HepG2 (cell line): ENCODE data around the gene ARID1A. TPM values are rescaled to one million over a fixed set of nuclear protein-coding genes. Genes with fewer than 3 reads are reported as not detected.

Experiments used
- FUBP1 ChIP-seq: sonication (generic); formaldehyde crosslinking; IDR thresholded peaks from 2 replicates; pipeline ENCODE4 v1.5.1; 2020; ENCODE audit warnings: missing genetic modification reagents, mild to moderate bottlenecking, borderline replicate concordance
- MLLT10 ChIP-seq: sonication (generic); formaldehyde crosslinking; IDR thresholded peaks from 2 replicates; pipeline ENCODE4 v1.4.0; 2020; ENCODE audit warnings: missing genetic modification reagents
- PAXIP1 ChIP-seq: sonication (generic); formaldehyde crosslinking; conservative IDR thresholded peaks from 2 replicates; pipeline ENCODE4 v1.4.0; 2020; ENCODE audit warnings: mild to moderate bottlenecking, missing genetic modification reagents, moderate library complexity
- PCBP1 ChIP-seq: fragments of 200-400 bp; formaldehyde crosslinking; IDR thresholded peaks from 2 replicates; pipeline ENCODE4 v1.6.1; 2017; ENCODE audit warnings: mild to moderate bottlenecking, low read depth, low read length, borderline replicate concordance
- SOX6 ChIP-seq, 2 experiments: fragments of 450-650 bp in 1 of 2; sonication (generic) in 1 of 2; formaldehyde crosslinking in 1 of 2; IDR thresholded peaks; 2 replicates each; pipeline versions ENCODE4 v1.4.0 to v1.6.1; 2017 to 2020; ENCODE audit warnings: antibody characterized with exemption in 1 of 2, mild to moderate bottlenecking in 1 of 2, missing genetic modification reagents in 1 of 2
- SPEN ChIP-seq: sonication (generic); formaldehyde crosslinking; IDR thresholded peaks from 2 replicates; pipeline ENCODE4 v1.5.1; 2020; ENCODE audit warnings: low read depth, mild to moderate bottlenecking, missing genetic modification reagents
- TBL1XR1 ChIP-seq: fragments of 150-350 bp; IDR thresholded peaks from 2 replicates; pipeline ENCODE4 v1.6.1; 2014; ENCODE audit warnings: borderline replicate concordance, low read length; ENCODE audit not compliant: partially characterized antibody
- ZBTB14 ChIP-seq: sonication (generic); formaldehyde crosslinking; IDR thresholded peaks from 2 replicates; pipeline ENCODE4 v1.4.0; 2020; ENCODE audit warnings: missing genetic modification reagents
- ZMAT5 ChIP-seq: sonication (generic); formaldehyde crosslinking; IDR thresholded peaks from 2 replicates; pipeline ENCODE4 v1.5.0; 2020; ENCODE audit warnings: mild to moderate bottlenecking, low read depth, missing genetic modification reagents, borderline replicate concordance
- ZNF292 ChIP-seq: sonication (generic); formaldehyde crosslinking; IDR thresholded peaks from 2 replicates; pipeline ENCODE4 v1.8.1; 2022; ENCODE audit warnings: mild to moderate bottlenecking, low read depth, missing genetic modification reagents, borderline replicate concordance
- ZNF687 ChIP-seq: sonication (generic); formaldehyde crosslinking; IDR thresholded peaks from 2 replicates; pipeline ENCODE4 v1.5.1; 2020; ENCODE audit warnings: mild to moderate bottlenecking, missing genetic modification reagents, moderate library complexity
- ZSCAN22 ChIP-seq: sonication (generic); formaldehyde crosslinking; IDR thresholded peaks from 2 replicates; pipeline ENCODE4 v1.4.0; 2020; ENCODE audit warnings: mild to moderate bottlenecking, missing genetic modification reagents
- polyA plus RNA-seq, 8 experiments: library from polyadenylated mRNA; depleted of rRNA in 3 of 8; stranded (reverse) in 7 of 8; unstranded in 1 of 8; fragments of >200 nt; fragmentation: Illumina TruSeq in 4 of 8; extraction: Trizol in 4 of 8; gene quantifications; 2 replicates each; pipeline versions ENCODE4 v1.2.1 to v1.2.3, GENCODE V29; 2011 to 2016; ENCODE audit warnings: low read depth in 4 of 8, missing spikeins in 1 of 8, mixed read lengths in 1 of 8; ENCODE audit not compliant: insufficient read depth in 1 of 8
- total RNA-seq, 5 experiments: library from RNA; depleted of rRNA; stranded (reverse); fragments of >200 nt; fragmentation: Illumina TruSeq; extraction: Trizol; gene quantifications; 2 replicates each; pipeline ENCODE4 v1.2.3, GENCODE V29; 2016; ENCODE audit warnings: low read depth in 1 of 5
- TF ChIP-seq, protein P1 (sequence below): sonication (generic); formaldehyde crosslinking; IDR thresholded peaks from 2 replicates; pipeline ENCODE4 v1.5.0; 2020; ENCODE audit warnings: mild to moderate bottlenecking, missing genetic modification reagents

Gene ARID1A
- total and polyA plus RNA-seq, 2 of the 13 experiments (the other 11 are each of a cell fraction or from before 2014, with no cell fraction given): 11.9 to 15.9 TPM

DNA sequence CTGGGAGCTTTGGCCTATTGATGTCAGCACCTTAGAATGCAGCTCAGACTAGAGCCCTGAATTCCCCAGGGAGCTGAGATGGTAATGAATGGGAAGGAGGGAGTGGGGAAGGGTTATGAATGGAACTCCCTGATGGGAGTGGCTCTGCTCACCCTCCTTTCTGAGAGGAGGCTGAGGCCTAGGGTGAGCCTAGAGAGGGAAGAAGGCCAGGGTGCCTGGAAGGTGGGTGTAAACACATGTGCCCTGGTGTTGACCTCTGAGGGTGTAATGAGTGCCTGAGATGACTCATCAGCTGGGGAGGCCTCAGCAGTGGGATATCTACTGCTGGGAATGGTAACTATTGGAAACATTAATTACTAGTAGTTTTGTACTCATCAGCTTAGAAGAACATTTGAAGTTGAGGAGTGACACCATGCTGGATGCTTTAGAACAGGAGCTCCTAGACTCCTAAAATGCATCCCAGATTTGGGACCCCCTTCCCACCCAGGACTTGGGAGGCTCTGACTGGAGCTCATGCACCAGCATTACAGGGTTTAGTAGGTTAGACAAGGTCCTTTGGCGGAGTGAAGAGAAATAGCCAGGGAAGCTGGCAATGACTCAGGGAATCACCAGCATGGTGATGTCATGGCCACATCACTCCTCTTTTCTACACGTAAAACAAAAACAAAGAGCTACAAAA, 76.0 kb downstream of the ARID1A start (continued):
- peak; percentile 34; the same call in 1 of the 2 replicates for TF ChIP-seq PAXIP1 (CRISPR knock-in tag)
- TF ChIP-seq SPEN (CRISPR knock-in tag): no peak
- TF ChIP-seq FUBP1 (CRISPR knock-in tag): no peak
- no peak for TF ChIP-seq TBL1XR1
- TF ChIP-seq ZBTB14 (CRISPR knock-in tag): no peak
- no peak for TF ChIP-seq MLLT10
- TF ChIP-seq, protein P1, sequence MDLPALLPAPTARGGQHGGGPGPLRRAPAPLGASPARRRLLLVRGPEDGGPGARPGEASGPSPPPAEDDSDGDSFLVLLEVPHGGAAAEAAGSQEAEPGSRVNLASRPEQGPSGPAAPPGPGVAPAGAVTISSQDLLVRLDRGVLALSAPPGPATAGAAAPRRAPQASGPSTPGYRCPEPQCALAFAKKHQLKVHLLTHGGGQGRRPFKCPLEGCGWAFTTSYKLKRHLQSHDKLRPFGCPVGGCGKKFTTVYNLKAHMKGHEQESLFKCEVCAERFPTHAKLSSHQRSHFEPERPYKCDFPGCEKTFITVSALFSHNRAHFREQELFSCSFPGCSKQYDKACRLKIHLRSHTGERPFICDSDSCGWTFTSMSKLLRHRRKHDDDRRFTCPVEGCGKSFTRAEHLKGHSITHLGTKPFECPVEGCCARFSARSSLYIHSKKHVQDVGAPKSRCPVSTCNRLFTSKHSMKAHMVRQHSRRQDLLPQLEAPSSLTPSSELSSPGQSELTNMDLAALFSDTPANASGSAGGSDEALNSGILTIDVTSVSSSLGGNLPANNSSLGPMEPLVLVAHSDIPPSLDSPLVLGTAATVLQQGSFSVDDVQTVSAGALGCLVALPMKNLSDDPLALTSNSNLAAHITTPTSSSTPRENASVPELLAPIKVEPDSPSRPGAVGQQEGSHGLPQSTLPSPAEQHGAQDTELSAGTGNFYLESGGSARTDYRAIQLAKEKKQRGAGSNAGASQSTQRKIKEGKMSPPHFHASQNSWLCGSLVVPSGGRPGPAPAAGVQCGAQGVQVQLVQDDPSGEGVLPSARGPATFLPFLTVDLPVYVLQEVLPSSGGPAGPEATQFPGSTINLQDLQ (CRISPR knock-in tag): no peak
- no peak for TF ChIP-seq ZNF687 (CRISPR knock-in tag)
- no peak for TF ChIP-seq ZNF292 (CRISPR knock-in tag)
- TF ChIP-seq SOX6 (IDR thresholded peaks at IDR 0.05): no peak
- no peak for TF ChIP-seq SOX6 (CRISPR knock-in tag; IDR thresholded peaks at IDR 0.05)
- TF ChIP-seq ZMAT5 (CRISPR knock-in tag): no peak
- TF ChIP-seq ZSCAN22 (CRISPR knock-in tag): no peak
- no peak for TF ChIP-seq PCBP1
